ENCODE measurements around the gene RGS21. TPM values are rescaled to one million over a fixed set of nuclear protein-coding genes. Genes with fewer than 3 reads are reported as not detected.
"Not testable (repeated sequence)": the region's sequence is repeated elsewhere in the genome, so short reads cannot be mapped to it uniquely, and the experiment has no call there.

RGS21 gene
- total RNA-seq = not detected

- no peaks in the 10 kb centered on the region for H3K4me1 Mint-ChIP-seq
- no peak for DNase-seq
- H3K27ac Mint-ChIP-seq = no peak within 1 kb of the TSS
- no peaks in the 10 kb centered on the region for H3K9me3 Mint-ChIP-seq
- no peak within 1 kb of the TSS for H3K4me3 Mint-ChIP-seq
- no peaks in the 10 kb centered on the region for H3K27me3 Mint-ChIP-seq
- H3K36me3 Mint-ChIP-seq = no peaks in the 10 kb centered on the region
These were observed at the start of gene RGS21 for GRCh38 chr1:192316942-192317450. Gene RGS21, plus strand, starts transcription at chr1:192316992. Its CDS starts 26,045 bp downstream, at chr1:192343037.

GRCh38 chr1:192268468-192269052 is 48.2 kb upstream of the RGS21 start:
- H3K9me3 Mint-ChIP-seq = no peaks in the 10 kb centered on the region
- no peaks in the 10 kb centered on the region for H3K4me1 Mint-ChIP-seq
- no peak overlapping the region for H3K4me3 Mint-ChIP-seq
- DNase-seq = no peak
- H3K27me3 Mint-ChIP-seq = no peaks in the 10 kb centered on the region
- H3K36me3 Mint-ChIP-seq = no peaks in the 10 kb centered on the region
- no peak overlapping the region for H3K27ac Mint-ChIP-seq

GRCh38 chr1:192270398-192270797 is 46.4 kb upstream of the RGS21 start:
- Mint-ChIP-seq H3K27ac (no peak overlapping the region), H3K27me3 (no peaks in the 10 kb centered on the region), H3K9me3 (no peaks in the 10 kb centered on the region), H3K4me3 (no peak overlapping the region), H3K4me1 (no peaks in the 10 kb centered on the region), H3K36me3 (no peaks in the 10 kb centered on the region)
- no peak for DNase-seq

GRCh38 chr1:192272732-192273131 is 44.1 kb upstream of the RGS21 start:
- no peak overlapping the region for H3K27ac Mint-ChIP-seq
- H3K4me1 Mint-ChIP-seq = no peaks in the 10 kb centered on the region
- no peak for DNase-seq
- H3K4me3 Mint-ChIP-seq = no peak overlapping the region
- H3K36me3 Mint-ChIP-seq = no peaks in the 10 kb centered on the region
- no peaks in the 10 kb centered on the region for H3K9me3 Mint-ChIP-seq
- H3K27me3 Mint-ChIP-seq = no peaks in the 10 kb centered on the region

GRCh38 chr1:192274588-192274987 is 42.2 kb upstream of the RGS21 start:
- no peak overlapping the region for H3K27ac Mint-ChIP-seq

GRCh38 chr1:192277635-192278034 is 39.2 kb upstream of the RGS21 start:
- Mint-ChIP-seq H3K4me3 (no peak overlapping the region), H3K9me3 (peaks cover 2% of the 10 kb centered on the region), H3K27ac (no peak overlapping the region), H3K4me1 (no peaks in the 10 kb centered on the region), H3K27me3 (no peaks in the 10 kb centered on the region), H3K36me3 (no peaks in the 10 kb centered on the region)
- no peak for DNase-seq

More at GRCh38 chr1:192274588-192274987, 42.2 kb upstream of the RGS21 start:
- no peaks in the 10 kb centered on the region for H3K9me3 Mint-ChIP-seq
- DNase-seq = no peak
- H3K27me3 Mint-ChIP-seq = no peaks in the 10 kb centered on the region
- no peaks in the 10 kb centered on the region for H3K36me3 Mint-ChIP-seq
- no peaks in the 10 kb centered on the region for H3K4me1 Mint-ChIP-seq
- no peak overlapping the region for H3K4me3 Mint-ChIP-seq

- Mint-ChIP-seq H3K27ac (no peak overlapping the region), H3K9me3 (peaks cover 12% of the 10 kb centered on the region), H3K36me3 (no peaks in the 10 kb centered on the region), H3K4me1 (no peaks in the 10 kb centered on the region), H3K27me3 (no peaks in the 10 kb centered on the region), H3K4me3 (no peak overlapping the region)
- DNase-seq = no peak
These were observed 31.9 kb upstream of the RGS21 start for GRCh38 chr1:192284927-192285326.

- peaks cover 3% of the 10 kb centered on the region for H3K9me3 Mint-ChIP-seq
- H3K27ac Mint-ChIP-seq = no peak overlapping the region
- H3K4me1 Mint-ChIP-seq = no peaks in the 10 kb centered on the region
- H3K27me3 Mint-ChIP-seq = no peaks in the 10 kb centered on the region
- H3K4me3 Mint-ChIP-seq = no peak overlapping the region
- DNase-seq = no peak
- no peaks in the 10 kb centered on the region for H3K36me3 Mint-ChIP-seq
These were observed 13.8 kb upstream of the RGS21 start for GRCh38 chr1:192303029-192303428.

GRCh38 chr1:192308314-192308713 is 8.5 kb upstream of the RGS21 start:
- H3K27ac Mint-ChIP-seq, H3K4me1 Mint-ChIP-seq, H3K4me3 Mint-ChIP-seq, H3K36me3 Mint-ChIP-seq, DNase-seq, H3K27me3 Mint-ChIP-seq: not testable (repeated sequence)
- H3K9me3 Mint-ChIP-seq = peaks cover 10% of the 10 kb centered on the region

- no peaks in the 10 kb centered on the region for H3K4me1 Mint-ChIP-seq
- H3K36me3 Mint-ChIP-seq = no peaks in the 10 kb centered on the region
- DNase-seq = no peak
- H3K4me3 Mint-ChIP-seq = no peak overlapping the region
- no peak overlapping the region for H3K27ac Mint-ChIP-seq
- H3K27me3 Mint-ChIP-seq = no peaks in the 10 kb centered on the region
- peaks cover 10% of the 10 kb centered on the region for H3K9me3 Mint-ChIP-seq
These were observed 5.5 kb upstream of the RGS21 start for GRCh38 chr1:192311281-192311680.

GRCh38 chr1:192327997-192328396 is 11.2 kb downstream of the RGS21 start:
- H3K4me1 Mint-ChIP-seq = no peaks in the 10 kb centered on the region
- no peak overlapping the region for H3K27ac Mint-ChIP-seq
- no peaks in the 10 kb centered on the region for H3K27me3 Mint-ChIP-seq
- no peak overlapping the region for H3K4me3 Mint-ChIP-seq
- no peaks in the 10 kb centered on the region for H3K9me3 Mint-ChIP-seq
- no peaks in the 10 kb centered on the region for H3K36me3 Mint-ChIP-seq
- no peak for DNase-seq

GRCh38 chr1:192342842-192343241 is 26.1 kb downstream of the RGS21 start:
- Mint-ChIP-seq H3K36me3 (no peaks in the 10 kb centered on the region), H3K27me3 (no peaks in the 10 kb centered on the region), H3K4me3 (no peak overlapping the region), H3K9me3 (no peaks in the 10 kb centered on the region), H3K4me1 (no peaks in the 10 kb centered on the region), H3K27ac (no peak overlapping the region)
- DNase-seq = no peak

GRCh38 chr1:192343344-192343743 is 26.6 kb downstream of the RGS21 start:
- no peak overlapping the region for H3K27ac Mint-ChIP-seq
- DNase-seq = no peak
- H3K4me1 Mint-ChIP-seq = no peaks in the 10 kb centered on the region
- H3K27me3 Mint-ChIP-seq = no peaks in the 10 kb centered on the region
- no peak overlapping the region for H3K4me3 Mint-ChIP-seq
- H3K9me3 Mint-ChIP-seq = no peaks in the 10 kb centered on the region
- no peaks in the 10 kb centered on the region for H3K36me3 Mint-ChIP-seq

GRCh38 chr1:192349314-192349713 is 32.5 kb downstream of the RGS21 start:
- no peak for DNase-seq
- H3K27ac Mint-ChIP-seq = no peak overlapping the region
- no peaks in the 10 kb centered on the region for H3K27me3 Mint-ChIP-seq
- H3K36me3 Mint-ChIP-seq = no peaks in the 10 kb centered on the region
- H3K9me3 Mint-ChIP-seq = no peaks in the 10 kb centered on the region
- no peak overlapping the region for H3K4me3 Mint-ChIP-seq
- H3K4me1 Mint-ChIP-seq = no peaks in the 10 kb centered on the region

GRCh38 chr1:192350356-192350755 is 33.6 kb downstream of the RGS21 start:
- DNase-seq = no peak
- no peaks in the 10 kb centered on the region for H3K36me3 Mint-ChIP-seq
- H3K27ac Mint-ChIP-seq = no peak overlapping the region
- no peak overlapping the region for H3K4me3 Mint-ChIP-seq
- no peaks in the 10 kb centered on the region for H3K9me3 Mint-ChIP-seq
- H3K27me3 Mint-ChIP-seq = no peaks in the 10 kb centered on the region
- no peaks in the 10 kb centered on the region for H3K4me1 Mint-ChIP-seq

- Mint-ChIP-seq H3K4me3 (no peak overlapping the region), H3K27me3 (no peaks in the 10 kb centered on the region)
These were observed 34.8 kb downstream of the RGS21 start for GRCh38 chr1:192351550-192351949.

More at GRCh38 chr1:192351550-192351949, 34.8 kb downstream of the RGS21 start:
- no peak for DNase-seq
- Mint-ChIP-seq H3K36me3 (no peaks in the 10 kb centered on the region), H3K4me1 (no peaks in the 10 kb centered on the region), H3K27ac (no peak overlapping the region), H3K9me3 (no peaks in the 10 kb centered on the region)
